Left ventricle myocardium inferior (tissue), 1 donor: ENCODE results near the gene GPC2. TPM values are rescaled to one million over a fixed set of nuclear protein-coding genes. Genes with fewer than 3 reads are reported as not detected.
A peak's percentile ranks its signal among the peaks of the same experiment; 100 is the strongest.

Experiments
- DNase-seq: peaks from one replicate; pipeline ENCODE4 v3.0.0-alpha.2; 2020
- H3K27ac ChIP-seq: fragments of 200-600 bp; replicated peaks from 2 replicates; pipeline ENCODE4 v1.8.0; 2021
- H3K27me3 ChIP-seq: fragments of 200-600 bp; 2 replicates; pipeline ENCODE4 v1.8.0; 2021; ENCODE audit warnings: low read depth
- H3K36me3 ChIP-seq: fragments of 200-600 bp; 2 replicates; pipeline ENCODE4 v1.8.0; 2021
- H3K4me1 ChIP-seq: fragments of 200-600 bp; 2 replicates; pipeline ENCODE4 v1.8.0; 2021
- H3K4me3 ChIP-seq: fragments of 200-600 bp; 2 replicates; pipeline ENCODE4 v1.8.0; 2021; ENCODE audit warnings: mild to moderate bottlenecking, moderate library complexity
- H3K9me3 ChIP-seq: fragments of 200-600 bp; replicated peaks from 2 replicates; pipeline ENCODE4 v1.8.0; 2021
- CTCF ChIP-seq: fragments of 200-600 bp; IDR thresholded peaks from 2 replicates; pipeline ENCODE4 v1.8.0; 2021; ENCODE audit warnings: antibody characterized with exemption, mild to moderate bottlenecking, borderline replicate concordance
- intact Hi-C: fragments of 100-400 bp; cut with micrococcal nuclease; formaldehyde crosslinking; loops from one replicate; pipeline ENCODE4 v1.11.0; 2022
- total RNA-seq: library from RNA; stranded (reverse); fragmentation: NEBNext Ultra II Directional; extraction: Animal tissue kit (Norgen Biotek cat#: 25700); gene quantifications from one replicate; pipeline ENCODE4 v1.2.1, GENCODE V29; 2021
- donor health status: DM: no; HTN: yes; CAD: no; lungs with severe emphysema.

The GPC2 gene
- total RNA-seq, 1 donor from 2014 or later, result 0.25 TPM

GRCh38 chr7:100176096-100177044 lies 811 bp downstream of the GPC2 start:
- no peak for DNase-seq
- peak overlapping the region; percentile 47 for H3K27ac ChIP-seq
- H3K9me3 ChIP-seq, result no peaks in the 10 kb centered on the region
- no peak for TF ChIP-seq CTCF
- peaks cover 23% of the 10 kb centered on the region for H3K27me3 ChIP-seq
- intact Hi-C loops, result no loop called here
- H3K4me1 ChIP-seq, result peaks cover 23% of the 10 kb centered on the region
- no peaks in the 10 kb centered on the region for H3K36me3 ChIP-seq
- peak overlapping the region; percentile 65 for H3K4me3 ChIP-seq

GRCh38 chr7:100175296-100175935 lies 1.8 kb downstream of the GPC2 start:
- Histone ChIP-seq H3K4me3 (no peak overlapping the region), H3K36me3 (no peaks in the 10 kb centered on the region), H3K4me1 (peaks cover 27% of the 10 kb centered on the region), H3K27ac (no peak overlapping the region), H3K27me3 (peaks cover 33% of the 10 kb centered on the region), H3K9me3 (no peaks in the 10 kb centered on the region)
- TF ChIP-seq CTCF, result no peak
- no peak for DNase-seq
- intact Hi-C loops, result no loop called here

- Histone ChIP-seq H3K36me3 (no peaks in the 10 kb centered on the region), H3K27me3 (peaks cover 41% of the 10 kb centered on the region), H3K9me3 (no peaks in the 10 kb centered on the region), H3K4me1 (peaks cover 27% of the 10 kb centered on the region), H3K4me3 (no peak overlapping the region), H3K27ac (no peak overlapping the region)
- intact Hi-C loops, result no loop called here
- no peak for TF ChIP-seq CTCF
- DNase-seq, result no peak
These were observed 2.6 kb downstream of the GPC2 start for GRCh38 chr7:100174582-100174981.

- Histone ChIP-seq H3K9me3 (no peaks in the 10 kb centered on the region), H3K4me3 (no peak overlapping the region), H3K27ac (no peak overlapping the region), H3K27me3 (peaks cover 46% of the 10 kb centered on the region), H3K4me1 (peaks cover 28% of the 10 kb centered on the region), H3K36me3 (no peaks in the 10 kb centered on the region)
- no peak for DNase-seq
- no peak for TF ChIP-seq CTCF
- intact Hi-C loops, result no loop called here
These were observed 3.2 kb downstream of the GPC2 start for GRCh38 chr7:100173806-100174495.

GRCh38 chr7:100171840-100172239 lies 5.3 kb downstream of the GPC2 start:
- intact Hi-C loops, result no loop called here
- Histone ChIP-seq H3K36me3 (no peaks in the 10 kb centered on the region), H3K4me3 (peak overlapping the region; percentile 62), H3K27ac (no peak overlapping the region), H3K27me3 (peaks cover 63% of the 10 kb centered on the region), H3K4me1 (peaks cover 36% of the 10 kb centered on the region), H3K9me3 (no peaks in the 10 kb centered on the region)
- no peak for TF ChIP-seq CTCF
- DNase-seq, result no peak
